Spleen (tissue), 11 donors: ENCODE data around the gene CRMP1. TPM values are rescaled to one million over a fixed set of nuclear protein-coding genes. Genes with fewer than 3 reads are reported as not detected.

Experiments used
- DNase-seq: peaks from one replicate; pipeline ENCODE4 v3.0.0-alpha.2; 2020
- H3K27ac ChIP-seq, 8 donors: fragments of 200-600 bp; sonication (generic) in 7 of 8; 1 replicate in 4 of 8; 2 replicates in 4 of 8; pipeline versions ENCODE4 v1.5.0 to v1.8.0; 2016 to 2021; ENCODE audit warnings: inconsistent platforms in 4 of 8, mild to moderate bottlenecking in 4 of 8, moderate library complexity in 1 of 8
- H3K27me3 ChIP-seq, 7 donors: fragments of 200-600 bp; sonication (generic) in 6 of 7; replicated peaks in 1 of 7; 1 replicate in 4 of 7; 2 replicates in 3 of 7; pipeline versions ENCODE4 v1.5.0 to v1.8.0; 2016 to 2021; ENCODE audit warnings: inconsistent platforms in 3 of 7, mild to moderate bottlenecking in 1 of 7
- H3K36me3 ChIP-seq, 6 donors: fragments of 200-600 bp; sonication (generic) in 5 of 6; 1 replicate in 4 of 6; 2 replicates in 2 of 6; pipeline versions ENCODE4 v1.5.0 to v1.8.0; 2016 to 2021; ENCODE audit warnings: inconsistent platforms in 2 of 6
- H3K4me1 ChIP-seq, 6 donors: fragments of 200-600 bp; sonication (generic) in 5 of 6; 1 replicate in 3 of 6; 2 replicates in 3 of 6; pipeline versions ENCODE4 v1.5.0 to v1.8.0; 2016 to 2021; ENCODE audit warnings: inconsistent platforms in 3 of 6
- H3K4me3 ChIP-seq, 8 donors: fragments of 200-600 bp; sonication (generic) in 7 of 8; 1 replicate in 4 of 8; 2 replicates in 4 of 8; pipeline versions ENCODE4 v1.5.0 to v1.8.0; 2016 to 2021; ENCODE audit warnings: inconsistent platforms in 4 of 8, mild to moderate bottlenecking in 4 of 8, moderate library complexity in 2 of 8
- H3K9me3 ChIP-seq, 8 donors: fragments of 200-600 bp; sonication (generic) in 7 of 8; 1 replicate in 4 of 8; 2 replicates in 4 of 8; pipeline versions ENCODE4 v1.5.0 to v1.8.0; 2016 to 2021; ENCODE audit warnings: inconsistent platforms in 4 of 8
- POLR2A ChIP-seq, 3 donors: fragments of 450-650 bp; IDR thresholded peaks; one replicate each; pipeline ENCODE4 v1.5.1; 2017; ENCODE audit warnings: antibody characterized with exemption in 3 of 3, mild to moderate bottlenecking in 1 of 3
- POLR2AphosphoS5 ChIP-seq, 3 donors: sonication (generic); formaldehyde crosslinking; IDR thresholded peaks; one replicate each; pipeline ENCODE4 v1.5.1; 2017; ENCODE audit warnings: antibody characterized with exemption in 3 of 3
- WGBS, 5 donors: extraction: QIAGEN DNeasy Blood & Tissue Kit in 3 of 5; methylation state at CpG; one replicate each; pipeline versions ENCODE4 v1.1.5 to v1.1.7; 2013 to 2018; 5-methylcytosine and 5-hydroxymethylcytosine counted together
- intact Hi-C: fragments of 100-400 bp; cut with DNase I; formaldehyde crosslinking; loops from one replicate; pipeline ENCODE4 v1.15.0; 2023; ENCODE audit warnings: low total_unique reads
- polyA plus RNA-seq, 3 donors: library from polyadenylated mRNA; stranded (reverse); fragments of 200-250 nt; gene quantifications; one replicate each; pipeline ENCODE4 v1.2.1, GENCODE V29; 2013
- total RNA-seq, 7 donors: library from RNA; depleted of rRNA in 3 of 7; stranded (reverse); fragments of >200 nt in 3 of 7; fragmentation: NEBNext Ultra II Directional in 4 of 7; extraction: Animal tissue kit (Norgen Biotek cat#: 25700) in 4 of 7; gene quantifications; one replicate each; pipeline versions ENCODE4 v1.1.0 to v1.2.1, GENCODE V29; 2016 to 2021
- TF ChIP-seq, protein P1 (sequence below), 11 experiments: fragments of 200-600 bp in 7 of 11; fragments of 450-650 bp in 4 of 11; sonication (generic) in 4 of 11; IDR thresholded peaks in 8 of 11; conservative IDR thresholded peaks in 3 of 11; 1 replicate in 7 of 11; 2 replicates in 4 of 11; pipeline versions ENCODE4 v1.4.0 to v1.8.0; 2016 to 2021; ENCODE audit warnings: antibody characterized with exemption in 11 of 11, inconsistent platforms in 4 of 11, mild to moderate bottlenecking in 1 of 11
- donor health status: healthy with polysubstance abuse.
- donor health status: DM: no; HTN: no; CAD: no; lungs with moderate emphysema.
- donor health status: DM: no; HTN: no; CAD: no.
- donor health status: Bipolar disorder and iron deficiency.
- donor health status: healthy.
- donor health status: DM: no; HTN: no; CAD: no.
- donor health status: DM: yes; HTN: yes; CAD: no.

Gene CRMP1
- total and polyA plus RNA-seq, 10 donors, result 0.03 to 2.3 (median 0.85) TPM; not detected in 1

GRCh38 chr4:5877392-5877791 lies 15.5 kb downstream of the CRMP1 start:
- intact Hi-C loops, result no loop called here
- TF ChIP-seq POLR2A (IDR thresholded peaks at IDR 0.05), result no peak
- TF ChIP-seq, protein P1, sequence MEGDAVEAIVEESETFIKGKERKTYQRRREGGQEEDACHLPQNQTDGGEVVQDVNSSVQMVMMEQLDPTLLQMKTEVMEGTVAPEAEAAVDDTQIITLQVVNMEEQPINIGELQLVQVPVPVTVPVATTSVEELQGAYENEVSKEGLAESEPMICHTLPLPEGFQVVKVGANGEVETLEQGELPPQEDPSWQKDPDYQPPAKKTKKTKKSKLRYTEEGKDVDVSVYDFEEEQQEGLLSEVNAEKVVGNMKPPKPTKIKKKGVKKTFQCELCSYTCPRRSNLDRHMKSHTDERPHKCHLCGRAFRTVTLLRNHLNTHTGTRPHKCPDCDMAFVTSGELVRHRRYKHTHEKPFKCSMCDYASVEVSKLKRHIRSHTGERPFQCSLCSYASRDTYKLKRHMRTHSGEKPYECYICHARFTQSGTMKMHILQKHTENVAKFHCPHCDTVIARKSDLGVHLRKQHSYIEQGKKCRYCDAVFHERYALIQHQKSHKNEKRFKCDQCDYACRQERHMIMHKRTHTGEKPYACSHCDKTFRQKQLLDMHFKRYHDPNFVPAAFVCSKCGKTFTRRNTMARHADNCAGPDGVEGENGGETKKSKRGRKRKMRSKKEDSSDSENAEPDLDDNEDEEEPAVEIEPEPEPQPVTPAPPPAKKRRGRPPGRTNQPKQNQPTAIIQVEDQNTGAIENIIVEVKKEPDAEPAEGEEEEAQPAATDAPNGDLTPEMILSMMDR (IDR thresholded peaks at IDR 0.05 in 8 of 11, conservative IDR thresholded peaks at IDR 0.05 in 3 of 11), result no peak
- TF ChIP-seq POLR2AphosphoS5 (IDR thresholded peaks at IDR 0.05), result no peak
- Histone ChIP-seq H3K9me3 (no peaks in the 10 kb centered on the region), H3K27ac (no peak overlapping the region), H3K4me1 (no peaks in the 10 kb centered on the region), H3K4me3 (no peak overlapping the region), H3K36me3 (no peaks in the 10 kb centered on the region), H3K27me3 (peaks cover 0 to 25% (median 0%) of the 10 kb centered on the region in 7 donors)
- WGBS, 5 donors, result 79 to 88% (median 85%) methylated on average over 9 of the region's 9 CpGs
- DNase-seq, result no peak

DNA sequence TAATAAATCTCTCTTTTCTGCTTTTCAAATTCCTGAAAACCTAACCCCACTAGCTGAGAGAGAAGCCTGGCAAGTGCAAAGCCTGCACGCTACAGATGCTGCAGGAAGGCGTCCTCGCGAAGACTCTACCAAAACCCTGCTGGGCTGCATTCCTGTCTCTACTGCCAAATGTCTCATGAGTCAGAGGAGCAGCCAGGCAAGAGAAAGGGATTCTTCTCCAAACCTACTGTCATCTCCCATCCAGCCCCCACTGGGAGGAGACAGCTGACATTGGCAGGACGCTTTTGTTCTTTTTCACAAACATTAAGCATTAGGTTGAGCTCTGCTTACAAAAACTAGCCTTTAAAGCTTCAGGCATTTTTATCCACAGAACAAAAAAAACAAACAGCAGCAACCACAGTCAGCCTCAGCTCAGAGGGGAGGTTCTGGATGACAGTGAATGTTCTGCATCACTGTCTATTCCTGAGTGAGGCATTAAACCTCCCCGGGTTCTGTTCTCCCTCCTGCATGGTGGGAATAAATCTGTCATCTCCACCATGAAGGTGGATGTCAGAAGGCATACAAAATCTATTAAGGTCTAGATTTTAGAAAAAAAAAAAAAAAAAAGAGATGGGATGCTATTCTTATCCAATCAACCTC lies 18.0 kb downstream of the CRMP1 start:
- WGBS, 5 donors, result 52 to 64% (median 61%) methylated on average over 6 of the region's 6 CpGs

GRCh38 chr4:5870701-5871100 lies 22.2 kb downstream of the CRMP1 start:
- H3K9me3 ChIP-seq, result no peaks in the 10 kb centered on the region
- H3K36me3 ChIP-seq, result no peaks in the 10 kb centered on the region
- intact Hi-C loops, result no loop called here
- H3K27ac ChIP-seq, result no peak overlapping the region
- H3K4me3 ChIP-seq, result no peak overlapping the region
- no peak for TF ChIP-seq POLR2AphosphoS5 (IDR thresholded peaks at IDR 0.05)
- TF ChIP-seq, protein P1 (IDR thresholded peaks at IDR 0.05 in 8 of 11, conservative IDR thresholded peaks at IDR 0.05 in 3 of 11), result no peak
- no peak for TF ChIP-seq POLR2A (IDR thresholded peaks at IDR 0.05)
- peak; percentile 37 for DNase-seq
- WGBS, 5 donors, result 14 to 54% (median 21%) methylated on average over 10 to 13 of the region's 13 CpGs
- peaks cover 0 to 53% (median 0%) of the 10 kb centered on the region in 7 donors for H3K27me3 ChIP-seq
- peaks cover 0 to 10% (median 0%) of the 10 kb centered on the region in 6 donors for H3K4me1 ChIP-seq

More for the DNA sequence above, 18.0 kb downstream of the CRMP1 start:
- H3K27ac ChIP-seq, result no peak overlapping the region
- H3K4me3 ChIP-seq, result no peak overlapping the region
- intact Hi-C loops, result no loop called here
- no peaks in the 10 kb centered on the region for H3K9me3 ChIP-seq
- peaks cover 0 to 3% (median 0%) of the 10 kb centered on the region in 6 donors for H3K4me1 ChIP-seq
- no peak for TF ChIP-seq POLR2AphosphoS5 (IDR thresholded peaks at IDR 0.05)
- TF ChIP-seq POLR2A (IDR thresholded peaks at IDR 0.05), result no peak
- TF ChIP-seq, protein P1 (IDR thresholded peaks at IDR 0.05 in 8 of 11, conservative IDR thresholded peaks at IDR 0.05 in 3 of 11), result no peak
- H3K36me3 ChIP-seq, result no peaks in the 10 kb centered on the region
- H3K27me3 ChIP-seq, result peaks cover 0 to 41% (median 0%) of the 10 kb centered on the region in 7 donors
- no peak for DNase-seq

GRCh38 chr4:5869966-5870619 lies 22.8 kb downstream of the CRMP1 start:
- H3K36me3 ChIP-seq, result no peaks in the 10 kb centered on the region
- no peaks in the 10 kb centered on the region for H3K9me3 ChIP-seq
- DNase-seq, result peak; percentile 69
- H3K4me1 ChIP-seq, result peaks cover 0 to 10% (median 0%) of the 10 kb centered on the region in 6 donors
- H3K4me3 ChIP-seq, result no peak overlapping the region
- no peak overlapping the region for H3K27ac ChIP-seq
- peaks cover 0 to 53% (median 0%) of the 10 kb centered on the region in 7 donors for H3K27me3 ChIP-seq
- WGBS, 5 donors, result 58 to 68% (median 61%) methylated on average over 12 to 14 of the region's 14 CpGs
- intact Hi-C loops, result no loop called here
- TF ChIP-seq POLR2AphosphoS5 (IDR thresholded peaks at IDR 0.05), result no peak
- no peak for TF ChIP-seq POLR2A (IDR thresholded peaks at IDR 0.05)
- TF ChIP-seq, protein P1 (IDR thresholded peaks at IDR 0.05 in 8 of 11, conservative IDR thresholded peaks at IDR 0.05 in 3 of 11), result no peak
